HG03097 (cell line): ENCODE data around the gene PRPF40B.

Experiments
- ATAC-seq: cut with Tn5 transposase; IDR thresholded peaks from one replicate; pipeline ENCODE4 v1.9.1; 2021; ENCODE audit not compliant: unreplicated experiment, low FRiP score

Gene PRPF40B

GRCh38 chr12:49635036-49635435, 11.7 kb downstream of the PRPF40B start:
- ATAC-seq = no peak

DNA sequence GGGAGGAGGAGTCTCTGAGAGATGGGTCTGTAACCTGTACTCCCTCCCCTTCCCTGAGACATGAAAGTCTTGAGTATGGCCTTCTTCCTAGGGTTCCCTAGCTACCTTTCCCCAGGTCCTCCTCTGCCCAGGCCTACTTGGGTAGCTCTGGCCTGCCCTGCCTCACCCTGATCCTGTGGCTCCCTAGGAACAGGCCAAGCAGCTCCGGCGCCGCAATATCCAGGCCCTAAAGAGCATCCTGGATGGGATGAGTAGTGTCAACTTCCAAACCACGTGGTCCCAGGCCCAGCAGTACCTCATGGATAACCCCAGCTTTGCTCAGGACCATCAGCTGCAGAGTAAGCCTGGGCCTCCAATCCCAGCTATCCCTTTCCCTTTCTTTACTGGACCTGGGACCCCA, 12.3 kb downstream of the PRPF40B start:
- ATAC-seq = no peak

DNA sequence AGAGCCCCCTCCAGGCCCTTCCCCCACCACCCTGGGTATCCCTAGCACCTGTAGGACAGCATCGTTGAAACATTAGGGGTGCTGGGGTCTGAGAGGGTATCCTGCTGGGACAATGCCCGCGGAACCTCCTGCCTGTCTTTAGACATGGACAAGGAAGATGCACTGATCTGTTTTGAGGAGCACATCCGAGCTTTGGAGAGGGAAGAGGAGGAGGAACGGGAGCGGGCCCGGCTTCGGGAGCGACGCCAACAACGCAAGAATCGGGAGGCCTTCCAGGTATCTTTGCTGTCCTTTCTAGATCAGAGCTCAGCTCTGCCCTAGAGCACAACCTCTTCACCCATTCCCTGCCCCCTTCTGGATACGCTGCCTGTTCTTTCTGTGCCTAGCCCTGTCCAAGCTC, 13.2 kb downstream of the PRPF40B start:
- no peak for ATAC-seq

GRCh38 chr12:49636979-49637755, 13.8 kb downstream of the PRPF40B start:
- ATAC-seq = no peak

- no peak for ATAC-seq
Observed at GRCh38 chr12:49641748-49642369, 18.5 kb downstream of the PRPF40B start.

- ATAC-seq = no peak
Observed at GRCh38 chr12:49642370-49642802, 19.0 kb downstream of the PRPF40B start.

DNA sequence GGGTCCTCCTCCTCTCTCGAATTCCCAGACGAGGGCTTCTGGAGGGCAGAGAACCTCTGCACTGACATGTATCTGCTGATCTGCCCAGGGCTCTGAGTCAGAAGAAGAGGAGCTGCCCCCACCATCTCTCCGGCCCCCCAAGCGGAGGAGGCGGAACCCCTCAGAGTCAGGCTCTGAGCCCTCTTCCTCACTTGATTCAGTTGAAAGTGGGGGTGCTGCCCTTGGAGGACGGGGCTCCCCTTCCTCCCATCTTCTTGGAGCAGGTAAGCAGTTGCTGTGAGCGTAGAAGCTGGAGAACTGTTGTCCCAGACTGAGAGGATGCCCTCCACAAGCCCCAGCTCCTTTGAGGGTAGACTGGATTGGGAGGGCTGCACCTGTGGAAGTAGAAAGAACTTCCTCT, 19.8 kb downstream of the PRPF40B start:
- ATAC-seq = no peak

GRCh38 chr12:49643961-49644619, 20.7 kb downstream of the PRPF40B start:
- ATAC-seq = no peak

DNA sequence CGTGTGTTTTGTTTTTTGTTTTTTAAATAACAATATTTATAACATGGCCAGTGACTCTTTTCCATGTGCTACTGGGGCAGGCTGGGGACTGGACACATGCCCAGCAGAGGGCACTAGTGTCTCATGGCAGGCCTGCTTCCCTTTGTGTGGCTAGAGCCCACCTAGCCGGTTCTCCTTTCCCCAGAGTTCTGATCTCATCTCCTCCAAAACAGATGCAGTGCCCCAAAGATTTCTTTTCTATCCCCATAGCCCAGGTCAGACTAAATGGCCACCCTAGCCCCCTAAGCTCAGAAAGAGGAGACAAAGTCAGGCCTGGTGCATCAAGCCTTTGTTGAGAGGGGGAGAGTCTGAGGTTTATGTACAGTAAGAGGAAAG, 21.2 kb downstream of the PRPF40B start:
- ATAC-seq = no peak

DNA sequence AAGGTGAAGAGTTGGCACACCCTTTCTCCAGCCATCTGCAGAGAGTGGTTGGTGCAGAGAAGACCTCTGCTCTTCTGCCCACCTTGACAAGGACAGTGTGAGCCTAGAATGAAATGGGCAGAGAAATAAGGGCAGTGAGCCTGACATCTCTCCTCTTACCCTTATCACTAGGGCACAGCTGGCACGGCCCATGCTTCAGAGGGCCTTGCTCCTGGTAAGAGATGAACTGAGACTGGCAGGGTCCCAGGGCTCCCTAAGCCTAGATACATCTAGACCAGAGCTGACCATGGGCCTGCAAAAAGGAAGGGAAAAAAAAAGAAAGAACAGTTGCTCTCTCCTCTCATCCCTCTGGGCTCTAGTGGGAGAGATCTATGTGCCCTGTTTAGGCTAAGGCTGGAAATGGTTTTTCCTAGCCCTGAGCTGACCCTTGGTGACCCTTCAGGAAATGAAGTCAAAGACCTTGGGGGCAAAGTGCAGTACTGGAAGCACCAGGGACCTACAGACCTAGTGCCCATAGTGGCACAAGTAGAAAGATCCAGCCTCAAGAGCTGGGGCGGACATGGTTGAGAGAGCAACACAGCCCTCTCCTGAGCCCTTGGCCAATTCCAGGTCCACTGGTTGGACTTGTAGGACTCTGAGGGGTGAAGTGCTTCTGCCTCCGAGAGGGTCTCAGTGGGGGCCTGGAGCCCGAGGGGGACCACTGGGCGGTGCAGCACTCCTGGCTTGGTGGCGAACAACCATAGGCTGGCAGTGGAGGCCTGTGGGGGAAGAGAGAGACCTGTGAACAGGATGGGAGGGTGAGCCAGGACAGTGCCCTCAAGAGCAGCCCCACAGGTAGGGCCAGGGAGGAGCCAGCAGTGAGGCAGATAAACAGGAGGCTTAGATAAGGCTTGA, 22.0 kb downstream of the PRPF40B start:
- ATAC-seq = no peak

GRCh38 chr12:49646331-49646830, 23.0 kb downstream of the PRPF40B start:
- no peak for ATAC-seq

DNA sequence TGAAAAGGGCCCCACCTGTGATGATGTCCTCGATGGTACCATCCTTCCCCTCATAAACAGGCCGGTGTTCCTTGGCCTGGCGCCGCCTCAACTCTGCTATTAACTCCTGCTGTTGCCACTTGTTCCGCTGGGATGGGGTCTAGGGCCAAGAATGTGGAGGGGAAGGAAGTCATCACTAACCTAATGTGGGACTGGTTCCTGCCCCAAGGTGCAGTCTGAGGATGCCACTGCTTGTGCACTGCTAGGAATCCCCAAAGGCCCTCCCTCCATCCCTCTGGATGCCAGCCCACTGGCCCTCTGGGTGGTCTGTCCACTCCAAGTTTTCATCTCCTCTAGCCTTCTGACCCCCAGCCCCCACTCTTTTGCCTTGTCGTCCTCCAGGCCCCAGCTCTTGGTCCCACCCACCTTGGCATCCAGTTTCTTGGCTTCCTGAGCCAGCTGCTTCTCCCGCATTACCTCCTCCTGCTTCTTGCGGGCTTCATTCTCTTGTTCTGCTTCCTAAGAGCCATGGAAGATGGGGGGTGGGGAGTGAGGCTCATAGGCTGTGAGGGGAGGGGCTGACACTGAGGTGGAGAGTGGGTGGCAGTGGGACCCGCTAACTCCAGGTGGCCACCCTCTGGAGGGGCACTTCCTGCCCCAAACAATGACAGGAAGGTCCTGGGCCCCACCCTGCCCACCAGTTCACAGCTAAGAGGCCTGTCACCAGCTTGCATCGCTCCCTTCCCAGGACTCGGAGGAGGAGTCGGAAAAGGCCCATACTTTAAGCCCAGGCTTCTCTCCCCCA, 23.7 kb downstream of the PRPF40B start:
- no peak for ATAC-seq

GRCh38 chr12:49647827-49648711, 24.7 kb downstream of the PRPF40B start:
- no peak for ATAC-seq

DNA sequence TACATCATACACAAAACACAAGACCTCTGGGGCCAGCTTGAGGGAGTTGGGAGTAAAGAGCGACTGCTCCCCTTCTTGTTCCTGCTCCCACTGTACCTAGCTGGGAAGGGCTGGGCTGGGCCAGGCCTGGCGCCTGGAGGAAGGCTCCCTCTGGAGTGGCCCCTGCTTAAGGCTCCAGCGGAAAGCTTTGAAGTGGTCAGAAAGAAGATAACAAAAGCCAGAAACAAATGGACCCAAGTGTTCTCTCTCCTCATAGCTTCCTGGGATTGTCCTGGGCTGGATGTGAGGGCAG, 25.3 kb downstream of the PRPF40B start:
- ATAC-seq = no peak

GRCh38 chr12:49649445-49649844, 26.1 kb downstream of the PRPF40B start:
- no peak for ATAC-seq

GRCh38 chr12:49649892-49650291, 26.5 kb downstream of the PRPF40B start:
- ATAC-seq = no peak

GRCh38 chr12:49651855-49652254, 28.5 kb downstream of the PRPF40B start:
- no peak for ATAC-seq

DNA sequence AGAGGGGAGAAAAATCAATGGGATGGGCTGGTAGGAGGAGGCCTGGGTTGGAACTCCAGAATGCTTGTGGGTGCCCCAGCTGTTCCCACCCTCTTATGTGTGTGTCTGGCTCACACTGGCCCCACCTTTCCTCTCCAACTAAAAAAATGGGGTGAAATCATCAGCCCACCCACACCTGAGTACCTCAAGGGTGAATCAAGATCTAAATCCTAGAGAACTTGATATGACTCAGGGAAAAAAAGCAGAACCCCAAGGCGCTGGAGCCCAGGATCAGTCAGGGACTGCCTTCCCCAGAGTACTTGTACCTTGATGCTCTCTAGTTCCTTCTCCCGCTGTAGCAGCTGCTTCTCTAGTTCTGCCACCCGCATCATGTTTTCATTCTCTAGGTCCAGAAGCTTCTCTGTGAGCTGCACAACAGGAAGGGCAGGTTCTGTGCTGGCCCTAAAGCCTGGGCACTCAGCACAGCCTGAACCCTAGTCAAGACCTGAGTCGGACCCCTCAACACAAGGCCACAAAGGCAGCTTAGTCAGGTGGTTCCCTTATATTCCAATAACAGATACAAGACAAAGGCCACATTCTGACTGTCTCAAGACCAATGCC, 29.7 kb downstream of the PRPF40B start:
- no peak for ATAC-seq

- no peak for ATAC-seq
Observed at GRCh38 chr12:49654715-49655114, 31.4 kb downstream of the PRPF40B start.
